ENCODE results near the gene LAMA3.

Gene LAMA3

DNA sequence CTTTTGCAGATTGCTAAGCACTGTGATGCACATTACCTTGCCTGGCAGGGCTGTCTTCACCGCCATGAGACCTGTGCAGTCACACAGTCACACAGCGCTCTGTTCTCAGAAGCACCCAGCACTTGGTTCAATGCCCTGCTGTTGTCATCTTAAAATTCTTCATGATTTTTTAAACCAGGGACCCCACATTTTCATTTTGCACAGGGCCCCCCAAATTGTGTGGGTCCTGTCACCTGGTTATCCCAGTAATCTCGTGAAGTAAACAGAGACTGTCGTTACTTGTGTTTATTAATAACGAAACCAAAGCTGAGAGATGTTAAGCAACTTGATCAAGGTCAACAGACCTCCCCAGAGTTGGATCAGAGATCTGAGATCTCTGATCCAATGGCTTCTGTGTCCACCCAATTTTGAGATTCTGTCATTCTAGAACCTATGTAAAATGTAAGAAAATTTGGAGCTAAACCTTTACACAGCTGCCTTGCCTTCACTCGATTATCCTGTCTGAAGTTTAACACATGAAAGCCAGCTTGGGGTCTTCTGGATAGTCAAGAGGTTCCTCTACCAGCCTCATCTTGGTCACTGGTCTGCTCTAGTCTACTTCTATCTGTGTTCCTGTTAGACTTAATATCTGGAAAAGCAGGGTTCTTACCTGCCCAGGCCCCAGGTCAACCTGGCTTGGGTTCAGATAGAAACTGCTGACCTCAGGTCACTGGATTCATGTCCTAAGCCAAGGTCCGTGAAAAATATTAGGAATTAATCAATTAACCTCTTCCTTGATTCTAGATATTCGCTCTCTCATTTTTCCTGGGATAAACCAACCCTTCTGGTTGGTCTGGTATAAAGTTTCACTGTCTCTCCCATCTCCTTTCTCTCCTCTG is 311.6 kb downstream of the LAMA3 start:
- DNase-seq (ENCODE audit: low read depth, low spot score): no peak

DNA sequence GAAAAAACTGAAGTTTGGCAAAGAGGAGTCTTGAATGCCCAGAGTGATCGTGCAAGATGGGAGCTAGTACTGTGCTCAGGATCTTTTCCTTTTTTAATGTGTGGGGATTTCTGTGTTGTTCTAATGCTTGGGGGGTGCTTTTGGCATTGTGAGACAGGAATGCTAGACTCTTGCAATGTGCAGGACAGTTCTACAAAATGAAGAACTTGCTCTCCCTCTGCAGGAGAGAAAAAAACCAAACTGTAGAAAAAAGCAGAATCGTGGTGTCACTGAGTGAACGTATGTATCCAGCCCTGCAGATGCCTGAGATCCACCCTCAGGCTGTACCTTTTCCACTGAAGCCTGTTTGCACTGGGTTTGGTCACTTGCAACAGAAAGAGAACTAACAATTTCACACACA is 313.2 kb downstream of the LAMA3 start:
- no peak for DNase-seq (ENCODE audit: low read depth, low spot score)

DNA sequence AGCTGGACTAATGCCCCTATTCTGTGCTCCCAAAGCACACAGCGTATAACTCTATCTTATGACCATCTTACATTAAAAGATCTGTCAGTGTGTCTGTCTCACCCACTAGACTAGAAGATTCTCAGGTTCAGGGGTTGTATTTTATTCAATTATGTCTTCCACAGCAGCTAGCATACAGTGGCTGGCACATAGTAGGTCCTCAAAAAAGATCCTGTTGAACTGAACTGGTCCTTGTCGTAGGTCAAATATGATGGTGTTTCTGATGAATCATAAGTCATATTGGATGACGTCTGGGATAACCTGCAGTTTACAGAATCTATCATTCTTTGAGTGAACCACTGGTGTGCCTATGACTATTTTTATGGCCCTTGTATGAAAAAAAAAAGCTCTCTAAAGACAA is 314.0 kb downstream of the LAMA3 start:
- no peak for DNase-seq (ENCODE audit: low read depth, low spot score)

GRCh38 chr18:24003903-24004640 is 314.8 kb downstream of the LAMA3 start:
- DNase-seq (ENCODE audit: low read depth, low spot score): no peak

All from activated CD4-positive, CD25-positive, alpha-beta regulatory T cell treated with anti-CD3 and anti-CD28 coated beads, Interleukin-2, amount 50 U/mL, for 16 hours (primary cell).